CD4-positive, alpha-beta memory T cell (primary cell): ENCODE data around the gene SFXN5. TPM values are rescaled to one million over a fixed set of nuclear protein-coding genes. Genes with fewer than 3 reads are reported as not detected.
A peak's percentile ranks its signal among the peaks of the same experiment; 100 is the strongest.

Experiments
- CTCF ChIA-PET: fragments of 350-600 bp; sonication (Branson Sonifier 250); formaldehyde crosslinking; loops from one replicate; lab custom pipeline; 2021; ENCODE audit warnings: inconsistent platforms; ENCODE audit not compliant: partially characterized antibody; lab: Charles Lee
- POLR2A ChIA-PET: fragments of 350-600 bp; sonication (Branson Sonifier 250); formaldehyde crosslinking; loops from one replicate; lab custom pipeline; 2021; ENCODE audit not compliant: partially characterized antibody; lab: Charles Lee
- DNase-seq, 5 donors: peaks; one replicate each; pipeline versions ENCODE4 v3.0.0 to v3.0.0-alpha.2; 2020 to 2022; ENCODE audit warnings: mixed read lengths in 1 of 5
- H3K27ac ChIP-seq: one replicate; pipeline ENCODE4 v1.7.0; 2013; ENCODE audit warnings: low read depth, low read length
- H3K27me3 ChIP-seq: 2 replicates; pipeline ENCODE4 v1.7.0; 2013; ENCODE audit warnings: mild to moderate bottlenecking, low read length, moderate library complexity; ENCODE audit not compliant: insufficient read depth
- H3K36me3 ChIP-seq: 2 replicates; pipeline ENCODE4 v1.7.0; 2013; ENCODE audit warnings: mild to moderate bottlenecking, low read length, moderate library complexity; ENCODE audit not compliant: insufficient read depth
- H3K4me1 ChIP-seq: 2 replicates; pipeline ENCODE4 v1.7.0; 2013; ENCODE audit warnings: mild to moderate bottlenecking, low read length, moderate library complexity; ENCODE audit not compliant: insufficient read depth
- H3K4me3 ChIP-seq, 2 donors: one replicate each; pipeline ENCODE4 v1.7.0; 2013; ENCODE audit warnings: low read length in 2 of 2, mild to moderate bottlenecking in 1 of 2
- H3K9me3 ChIP-seq, 2 donors: one replicate each; pipeline ENCODE4 v1.7.0; 2013; ENCODE audit warnings: low read length in 2 of 2, control low read depth in 1 of 2; ENCODE audit not compliant: control insufficient read depth in 1 of 2
- H3K27ac Mint-ChIP-seq, 7 donors: one replicate each; pipeline ENCODE4 v1.8.0; 2020 to 2021; ENCODE audit warnings: mixed read lengths in 7 of 7, mild to moderate bottlenecking in 6 of 7, inconsistent platforms in 3 of 7, moderate library complexity in 3 of 7
- H3K27me3 Mint-ChIP-seq, 2 donors: one replicate each; pipeline ENCODE4 v1.8.0; 2020 to 2021; ENCODE audit warnings: mixed read lengths in 2 of 2
- H3K36me3 Mint-ChIP-seq, 2 donors: one replicate each; pipeline ENCODE4 v1.8.0; 2020 to 2021; ENCODE audit warnings: mixed read lengths in 2 of 2, inconsistent platforms in 1 of 2, mild to moderate bottlenecking in 1 of 2
- H3K4me1 Mint-ChIP-seq, 4 donors: one replicate each; pipeline ENCODE4 v1.8.0; 2020 to 2021; ENCODE audit warnings: mixed read lengths in 4 of 4, mild to moderate bottlenecking in 1 of 4
- H3K4me3 Mint-ChIP-seq, 8 donors: one replicate each; pipeline ENCODE4 v1.8.0; 2020 to 2021; ENCODE audit warnings: mixed read lengths in 8 of 8, mild to moderate bottlenecking in 7 of 8, moderate library complexity in 6 of 8, inconsistent platforms in 3 of 8
- H3K9me3 Mint-ChIP-seq, 8 donors: one replicate each; pipeline ENCODE4 v1.8.0; 2020 to 2021; ENCODE audit warnings: mixed read lengths in 8 of 8, mild to moderate bottlenecking in 5 of 8, inconsistent platforms in 3 of 8, moderate library complexity in 1 of 8
- intact Hi-C: fragments of 100-400 bp; cut with micrococcal nuclease; formaldehyde crosslinking; loops from one replicate; pipeline ENCODE4 v1.15.1; 2023
- polyA plus RNA-seq, 2 donors: library from polyadenylated mRNA; unstranded; fragments of 300-500 nt; fragmentation: Illumina TruSeq; gene quantifications; one replicate each; pipeline ENCODE4 v1.2.3, GENCODE V29; 2021
- total RNA-seq, 2 experiments: library from RNA; stranded (reverse); gene quantifications; one replicate each; pipeline ENCODE4 v1.2.3, GENCODE V29; 2021

The SFXN5 gene
- total and polyA plus RNA-seq, 4 experiments from 2014 or later: 0.95 to 10.0 (median 4.1) TPM

GRCh38 chr2:73088703-73089102 is 17.2 kb upstream of the SFXN5 start:
- no peaks in the 10 kb centered on the region for H3K27me3 Mint-ChIP-seq
- intact Hi-C loops: loop anchor here (5.0 kb wide), 1 partner anchor 96 kb away; no protein-coding TSS in a partner anchor

GRCh38 chr2:73088211-73088610 is 16.7 kb upstream of the SFXN5 start:
- H3K27me3 ChIP-seq: no peaks in the 10 kb centered on the region
- no peak overlapping the region for H3K4me3 ChIP-seq
- no peak for DNase-seq
- intact Hi-C loops: loop anchor here (5.0 kb wide), 1 partner anchor 96 kb away; no protein-coding TSS in a partner anchor
- no peaks in the 10 kb centered on the region for H3K27me3 Mint-ChIP-seq
- no peaks in the 10 kb centered on the region for H3K36me3 ChIP-seq
- ChIA-PET CTCF (interaction anchor here (1.0 to 8.1 kb wide), 6 partner anchors 10 to 122 kb away, joined by 3 to 143 read pairs (median 28); no protein-coding TSS in a partner anchor), POLR2A (no interaction called here)
- H3K4me1 ChIP-seq: no peaks in the 10 kb centered on the region
- H3K4me3 Mint-ChIP-seq: no peak overlapping the region
- H3K4me1 Mint-ChIP-seq: peaks cover 1 to 14% (median 5%) of the 10 kb centered on the region in 4 donors
- H3K9me3 Mint-ChIP-seq: no peaks in the 10 kb centered on the region
- H3K36me3 Mint-ChIP-seq: peaks cover 3 to 6% of the 10 kb centered on the region in 2 donors
- no peak overlapping the region for H3K27ac Mint-ChIP-seq
- no peaks in the 10 kb centered on the region for H3K9me3 ChIP-seq
- H3K27ac ChIP-seq: no peak overlapping the region

More at GRCh38 chr2:73088703-73089102, 17.2 kb upstream of the SFXN5 start:
- no peak overlapping the region for H3K27ac Mint-ChIP-seq
- H3K36me3 Mint-ChIP-seq: peaks cover 3 to 6% of the 10 kb centered on the region in 2 donors
- H3K9me3 Mint-ChIP-seq: no peaks in the 10 kb centered on the region
- Histone ChIP-seq H3K36me3 (no peaks in the 10 kb centered on the region), H3K9me3 (no peaks in the 10 kb centered on the region), H3K4me3 (no peak overlapping the region), H3K27me3 (no peaks in the 10 kb centered on the region), H3K4me1 (no peaks in the 10 kb centered on the region), H3K27ac (no peak overlapping the region)
- peaks cover 1 to 14% (median 8%) of the 10 kb centered on the region in 4 donors for H3K4me1 Mint-ChIP-seq
- ChIA-PET CTCF (interaction anchor here (1.9 to 8.1 kb wide), 4 partner anchors 73 to 121 kb away, joined by 7 to 143 read pairs (median 55); no protein-coding TSS in a partner anchor), POLR2A (no interaction called here)
- H3K4me3 Mint-ChIP-seq: no peak overlapping the region
- DNase-seq: no peak

- POLR2A ChIA-PET: no interaction called here
- Histone ChIP-seq H3K36me3 (no peaks in the 10 kb centered on the region), H3K4me1 (no peaks in the 10 kb centered on the region), H3K9me3 (no peaks in the 10 kb centered on the region), H3K27ac (no peak overlapping the region), H3K4me3 (no peak overlapping the region), H3K27me3 (no peaks in the 10 kb centered on the region)
- Mint-ChIP-seq H3K4me3 (no peak overlapping the region), H3K27me3 (no peaks in the 10 kb centered on the region), H3K9me3 (no peaks in the 10 kb centered on the region), H3K27ac (peak overlapping the region in 1 of 7 donors; percentile 66), H3K36me3 (peaks cover 3 to 6% of the 10 kb centered on the region in 2 donors), H3K4me1 (peaks cover 1 to 14% (median 5%) of the 10 kb centered on the region in 4 donors)
- intact Hi-C loops: loop anchor here (5.0 kb wide), 1 partner anchor 95 kb away; no protein-coding TSS in a partner anchor
- no peak for DNase-seq
- CTCF ChIA-PET: interaction anchor here (0.9 to 8.1 kb wide), 11 partner anchors 9 to 145 kb away, joined by 3 to 143 read pairs (median 5); partner anchors contain the start of genes PRADC1 and RAB11FIP5
Measured at GRCh38 chr2:73087311-73087710, 15.8 kb upstream of the SFXN5 start.

GRCh38 chr2:73085691-73086090 is 14.2 kb upstream of the SFXN5 start:
- no peaks in the 10 kb centered on the region for H3K9me3 ChIP-seq
- H3K27ac ChIP-seq: no peak overlapping the region
- peaks cover 1 to 8% (median 4%) of the 10 kb centered on the region in 4 donors for H3K4me1 Mint-ChIP-seq
- peak overlapping the region in 4 of 7 donors; percentile 23 to 53 (median 37) for H3K27ac Mint-ChIP-seq
- H3K27me3 ChIP-seq: no peaks in the 10 kb centered on the region
- H3K4me1 ChIP-seq: no peaks in the 10 kb centered on the region
- H3K27me3 Mint-ChIP-seq: no peaks in the 10 kb centered on the region
- no peaks in the 10 kb centered on the region for H3K9me3 Mint-ChIP-seq
- H3K36me3 Mint-ChIP-seq: peaks cover 3 to 6% of the 10 kb centered on the region in 2 donors
- ChIA-PET POLR2A (interaction anchor here (1.1 kb wide), 1 partner anchor 92 kb away, joined by 3 read pairs; no protein-coding TSS in a partner anchor), CTCF (interaction anchor here (0.6 to 8.1 kb wide), 19 partner anchors 9 to 147 kb away, joined by 3 to 143 read pairs (median 7); partner anchors contain the start of genes PRADC1 and RAB11FIP5)
- no peak overlapping the region for H3K4me3 ChIP-seq
- H3K4me3 Mint-ChIP-seq: no peak overlapping the region
- H3K36me3 ChIP-seq: no peaks in the 10 kb centered on the region
- peak; percentile 71 to 80 (median 74) for DNase-seq
- intact Hi-C loops: loop anchor here (1.0 to 5.0 kb wide), 5 partner anchors 14 to 93 kb away; partner anchors contain the start of gene SFXN5

- H3K27ac ChIP-seq: no peak overlapping the region
- Mint-ChIP-seq H3K4me1 (peaks cover 1 to 8% (median 3%) of the 10 kb centered on the region in 4 donors), H3K27ac (peak overlapping the region in 1 of 7 donors; percentile 25), H3K36me3 (peaks cover 3 to 6% of the 10 kb centered on the region in 2 donors), H3K4me3 (no peak overlapping the region), H3K27me3 (no peaks in the 10 kb centered on the region), H3K9me3 (no peaks in the 10 kb centered on the region)
- H3K36me3 ChIP-seq: no peaks in the 10 kb centered on the region
- H3K27me3 ChIP-seq: no peaks in the 10 kb centered on the region
- H3K4me3 ChIP-seq: no peak overlapping the region
- H3K4me1 ChIP-seq: no peaks in the 10 kb centered on the region
- DNase-seq: no peak
- intact Hi-C loops: loop anchor here (1.0 to 5.0 kb wide), 5 partner anchors 14 to 93 kb away; partner anchors contain the start of gene SFXN5
- ChIA-PET CTCF (interaction anchor here (0.7 to 8.1 kb wide), 17 partner anchors 8 to 192 kb away, joined by 3 to 143 read pairs (median 7); partner anchors contain the start of gene RAB11FIP5), POLR2A (interaction anchor here (1.1 kb wide), 1 partner anchor 92 kb away, joined by 3 read pairs; no protein-coding TSS in a partner anchor)
- H3K9me3 ChIP-seq: no peaks in the 10 kb centered on the region
Measured at GRCh38 chr2:73084971-73085370, 13.5 kb upstream of the SFXN5 start.

- DNase-seq: no peak
- intact Hi-C loops: no loop called here
- Histone ChIP-seq H3K27me3 (no peaks in the 10 kb centered on the region), H3K4me1 (no peaks in the 10 kb centered on the region), H3K4me3 (no peak overlapping the region), H3K36me3 (no peaks in the 10 kb centered on the region), H3K9me3 (no peaks in the 10 kb centered on the region), H3K27ac (no peak overlapping the region)
- Mint-ChIP-seq H3K27me3 (no peaks in the 10 kb centered on the region), H3K36me3 (peaks cover 3 to 6% of the 10 kb centered on the region in 2 donors), H3K9me3 (no peaks in the 10 kb centered on the region), H3K4me1 (peaks cover 0 to 8% (median 1%) of the 10 kb centered on the region in 4 donors), H3K4me3 (no peak overlapping the region), H3K27ac (no peak overlapping the region)
- ChIA-PET POLR2A (no interaction called here), CTCF (interaction anchor here (0.8 to 8.1 kb wide), 16 partner anchors 7 to 191 kb away, joined by 3 to 143 read pairs (median 6); partner anchors contain the start of gene RAB11FIP5)
Measured at GRCh38 chr2:73083886-73084800, 12.6 kb upstream of the SFXN5 start.
